HepG2 (cell line): ENCODE data around the gene SUN5. TPM values are rescaled to one million over a fixed set of nuclear protein-coding genes. Genes with fewer than 3 reads are reported as not detected.
A peak's percentile ranks its signal among the peaks of the same experiment; 100 is the strongest.

ENCODE experiments used
- DR1 ChIP-seq: sonication (generic); formaldehyde crosslinking; IDR thresholded peaks from 2 replicates; pipeline ENCODE4 v1.8.0; 2021; ENCODE audit warnings: mild to moderate bottlenecking, missing genetic modification reagents, inconsistent platforms
- FOXJ3 ChIP-seq: sonication (generic); formaldehyde crosslinking; IDR thresholded peaks from 2 replicates; pipeline ENCODE4 v1.4.0; 2020; ENCODE audit warnings: missing genetic modification reagents, mild to moderate bottlenecking, borderline replicate concordance
- HOMEZ ChIP-seq: IDR thresholded peaks from 2 replicates; pipeline ENCODE4 v1.6.1; 2016; ENCODE audit warnings: low read depth
- KAT2B ChIP-seq: fragments of 150-350 bp; IDR thresholded peaks from 2 replicates; pipeline ENCODE4 v1.6.1; 2014; ENCODE audit warnings: low read depth, low read length, borderline replicate concordance
- PRDM15 ChIP-seq: sonication (generic); formaldehyde crosslinking; IDR thresholded peaks from 2 replicates; pipeline ENCODE4 v1.4.0; 2020; ENCODE audit warnings: missing genetic modification reagents
- RBM22 ChIP-seq: fragments of 200-400 bp; formaldehyde crosslinking; optimal IDR thresholded peaks from 2 replicates; pipeline ENCODE3; 2017; ENCODE audit warnings: mild to moderate bottlenecking, low read length, moderate library complexity
- RCOR2 ChIP-seq: IDR thresholded peaks from 2 replicates; pipeline ENCODE4 v1.6.1; 2016; ENCODE audit warnings: missing biosample characterization, missing genetic modification reagents
- REPIN1 ChIP-seq: sonication (generic); formaldehyde crosslinking; IDR thresholded peaks from 2 replicates; pipeline ENCODE4 v1.8.0; 2022; ENCODE audit warnings: missing genetic modification reagents, low read depth, mild to moderate bottlenecking, borderline replicate concordance
- SP4 ChIP-seq: sonication (generic); formaldehyde crosslinking; IDR thresholded peaks from 2 replicates; pipeline ENCODE4 v1.8.1; 2023; ENCODE audit warnings: mild to moderate bottlenecking, missing genetic modification reagents
- THAP9 ChIP-seq: sonication (generic); formaldehyde crosslinking; IDR thresholded peaks from 2 replicates; pipeline ENCODE4; 2020; ENCODE audit warnings: missing genetic modification reagents, mild to moderate bottlenecking, borderline replicate concordance
- ZBTB26 ChIP-seq: IDR thresholded peaks from 2 replicates; pipeline ENCODE4 v1.6.1; 2016; ENCODE audit warnings: missing compliant biosample characterization, missing genetic modification reagents, borderline replicate concordance
- ZNF18 ChIP-seq: sonication (generic); formaldehyde crosslinking; IDR thresholded peaks from 2 replicates; pipeline ENCODE4 v1.8.0; 2022; ENCODE audit warnings: mild to moderate bottlenecking, missing genetic modification reagents; ENCODE audit not compliant: insufficient replicate concordance
- ZNF562 ChIP-seq: sonication (generic); formaldehyde crosslinking; IDR thresholded peaks from 2 replicates; pipeline ENCODE4 v1.8.0; 2022; ENCODE audit warnings: missing genetic modification reagents, borderline replicate concordance
- ZNF639 ChIP-seq: conservative IDR thresholded peaks from 2 replicates; pipeline ENCODE4 v1.6.1; 2018; ENCODE audit warnings: missing genetic modification reagents
- polyA plus RNA-seq, 8 experiments: library from polyadenylated mRNA; depleted of rRNA in 3 of 8; stranded (reverse) in 7 of 8; unstranded in 1 of 8; fragments of >200 nt; fragmentation: Illumina TruSeq in 4 of 8; extraction: Trizol in 4 of 8; gene quantifications; 2 replicates each; pipeline versions ENCODE4 v1.2.1 to v1.2.3, GENCODE V29; 2011 to 2016; ENCODE audit warnings: low read depth in 4 of 8, missing spikeins in 1 of 8, mixed read lengths in 1 of 8; ENCODE audit not compliant: insufficient read depth in 1 of 8
- total RNA-seq, 5 experiments: library from RNA; depleted of rRNA; stranded (reverse); fragments of >200 nt; fragmentation: Illumina TruSeq; extraction: Trizol; gene quantifications; 2 replicates each; pipeline ENCODE4 v1.2.3, GENCODE V29; 2016; ENCODE audit warnings: low read depth in 1 of 5

Gene SUN5
- total and polyA plus RNA-seq, 2 of the 13 experiments (the other 11 are each of a cell fraction or from before 2014, with no cell fraction given), result not detected

GRCh38 chr20:33007376-33008335, 3.4 kb upstream of the SUN5 start, which contains the start of gene BPIFB2 (continued):
- TF ChIP-seq ZNF639 (CRISPR knock-in tag) (no peak; the same call in 1 of the 2 replicates), RBM22 (peak; percentile 80), SP4 (CRISPR knock-in tag) (0 out of 2 replicates have a peak, but pooled peaks have one; percentile 52), HOMEZ (CRISPR knock-in tag) (peak; percentile 83), RCOR2 (CRISPR knock-in tag) (peak; percentile 84), ZNF18 (CRISPR knock-in tag) (peak; percentile 93), THAP9 (CRISPR knock-in tag) (peak; percentile 87), ZNF562 (CRISPR knock-in tag) (no peak), PRDM15 (CRISPR knock-in tag) (no peak; the same call in 1 of the 2 replicates), ZBTB26 (CRISPR knock-in tag) (peak; percentile 52; the same call in 1 of the 2 replicates), DR1 (CRISPR knock-in tag) (peak; percentile 98), REPIN1 (CRISPR knock-in tag) (peak; percentile 96), KAT2B (no peak), FOXJ3 (CRISPR knock-in tag) (peak; percentile 83; the same call in 1 of the 2 replicates)
